BJ (cell line): ENCODE measurements around the gene ENO2. TPM values are rescaled to one million over a fixed set of nuclear protein-coding genes. Genes with fewer than 3 reads are reported as not detected.
A peak's percentile ranks its signal among the peaks of the same experiment; 100 is the strongest.
"Not testable (repeated sequence)": the region's sequence is repeated elsewhere in the genome, so short reads cannot be mapped to it uniquely, and the experiment has no call there.

Source experiments
- CTCF ChIA-PET: fragments of 350-600 bp; formaldehyde crosslinking; extraction: SDS; loops from one replicate; lab custom pipeline; 2021; ENCODE audit warnings: antibody characterized with exemption, inconsistent platforms; lab: Yijun Ruan, JAX
- POLR2A ChIA-PET: fragments of 300-600 bp; sonication (Branson Sonifier 250); formaldehyde crosslinking; extraction: SDS; loops from one replicate; lab custom pipeline; 2021; ENCODE audit warnings: antibody characterized with exemption; lab: Charles Lee
- DNase-seq: peaks from one replicate; pipeline ENCODE4 v3.0.0-alpha.2; 2011; ENCODE audit warnings: low read depth
- H3K27me3 ChIP-seq: 2 replicates; pipeline ENCODE4 v1.6.0; 2011; ENCODE audit warnings: low read length; ENCODE audit not compliant: control insufficient read depth, insufficient read depth
- H3K36me3 ChIP-seq: 2 replicates; pipeline ENCODE4 v1.5.1; 2011; ENCODE audit warnings: low read length; ENCODE audit not compliant: control insufficient read depth, insufficient read depth
- H3K4me3 ChIP-seq: 2 replicates; pipeline ENCODE4 v1.5.1; 2011; ENCODE audit warnings: low read depth, mild to moderate bottlenecking, control low read depth, low read length
- polyA plus RNA-seq: library from polyadenylated mRNA; depleted of rRNA; stranded (reverse); fragments of >200 nt; gene quantifications from 2 replicates; pipeline ENCODE4 v1.2.3, GENCODE V29; 2011
- TF ChIP-seq, protein P1 (sequence below): IDR thresholded peaks from 2 replicates; pipeline ENCODE4 v1.5.1; 2011; ENCODE audit warnings: low read depth, mild to moderate bottlenecking, control low read depth, inconsistent platforms, low read length, moderate library complexity; ENCODE audit not compliant: insufficient read depth

The ENO2 gene
- polyA plus RNA-seq, 1 experiment, result 29.7 TPM

DNA sequence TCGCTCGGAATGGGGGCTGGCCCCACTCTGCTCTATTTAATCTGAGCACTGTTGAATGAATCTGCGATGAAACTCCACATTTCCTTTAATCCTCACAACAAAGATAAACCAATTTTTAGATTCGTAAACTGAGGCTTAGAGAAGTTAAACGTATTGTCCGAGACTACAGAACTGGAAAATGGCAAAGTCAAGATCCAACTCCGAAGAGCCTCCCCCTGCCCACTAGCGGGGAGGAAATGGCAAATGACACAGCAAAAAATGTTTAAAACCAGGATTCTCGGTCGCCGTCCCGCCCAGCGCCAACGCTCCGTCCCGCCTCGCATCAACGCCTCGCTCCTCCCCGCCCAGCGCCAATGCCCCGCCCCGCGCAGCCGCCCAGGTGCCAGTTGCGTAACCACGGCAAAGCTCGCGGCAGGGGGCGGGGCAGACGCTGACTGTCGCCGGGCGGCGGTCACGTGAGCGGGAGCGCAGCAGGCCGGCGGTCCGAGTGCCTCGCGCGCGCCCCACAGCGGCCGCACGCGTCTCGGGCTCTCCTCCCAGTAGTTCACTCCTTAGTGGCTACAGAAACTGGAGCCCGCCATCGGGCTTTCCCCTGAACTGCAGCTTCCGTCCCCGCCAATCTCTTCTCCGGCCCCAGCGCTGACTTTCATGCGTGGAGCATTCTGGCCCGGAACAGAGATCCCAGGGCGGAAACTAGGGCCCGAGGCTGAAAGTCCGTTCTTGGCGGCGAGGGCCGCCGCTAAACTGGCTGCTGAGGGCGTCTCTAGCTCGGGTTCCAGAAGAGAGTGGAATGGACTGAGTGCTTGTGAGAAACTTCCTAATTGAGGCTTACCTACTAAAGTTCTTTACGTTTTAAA, 23.4 kb upstream of the ENO2 start:
- peak; percentile 74 for DNase-seq
- peaks cover 1% of the 10 kb centered on the region; the same call in 1 of the 2 replicates for H3K36me3 ChIP-seq
- peak overlapping the region; percentile 23 for H3K4me3 ChIP-seq
- ChIA-PET CTCF (interaction anchor here (0.6 to 2.4 kb wide), 31 partner anchors 9 to 561 kb away, joined by 3 to 42 read pairs (median 5); partner anchors contain the start of genes ENO2, LRRC23, RNU7-1 and SPSB2), POLR2A (interaction anchor here (0.7 to 1.4 kb wide), 5 partner anchors 18 to 190 kb away, joined by 3 to 7 read pairs (median 5); partner anchors contain the start of genes CDCA3, SPSB2 and USP5)
- TF ChIP-seq, protein P1, sequence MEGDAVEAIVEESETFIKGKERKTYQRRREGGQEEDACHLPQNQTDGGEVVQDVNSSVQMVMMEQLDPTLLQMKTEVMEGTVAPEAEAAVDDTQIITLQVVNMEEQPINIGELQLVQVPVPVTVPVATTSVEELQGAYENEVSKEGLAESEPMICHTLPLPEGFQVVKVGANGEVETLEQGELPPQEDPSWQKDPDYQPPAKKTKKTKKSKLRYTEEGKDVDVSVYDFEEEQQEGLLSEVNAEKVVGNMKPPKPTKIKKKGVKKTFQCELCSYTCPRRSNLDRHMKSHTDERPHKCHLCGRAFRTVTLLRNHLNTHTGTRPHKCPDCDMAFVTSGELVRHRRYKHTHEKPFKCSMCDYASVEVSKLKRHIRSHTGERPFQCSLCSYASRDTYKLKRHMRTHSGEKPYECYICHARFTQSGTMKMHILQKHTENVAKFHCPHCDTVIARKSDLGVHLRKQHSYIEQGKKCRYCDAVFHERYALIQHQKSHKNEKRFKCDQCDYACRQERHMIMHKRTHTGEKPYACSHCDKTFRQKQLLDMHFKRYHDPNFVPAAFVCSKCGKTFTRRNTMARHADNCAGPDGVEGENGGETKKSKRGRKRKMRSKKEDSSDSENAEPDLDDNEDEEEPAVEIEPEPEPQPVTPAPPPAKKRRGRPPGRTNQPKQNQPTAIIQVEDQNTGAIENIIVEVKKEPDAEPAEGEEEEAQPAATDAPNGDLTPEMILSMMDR, result peak; percentile 58
- H3K27me3 ChIP-seq, result no peaks in the 10 kb centered on the region

DNA sequence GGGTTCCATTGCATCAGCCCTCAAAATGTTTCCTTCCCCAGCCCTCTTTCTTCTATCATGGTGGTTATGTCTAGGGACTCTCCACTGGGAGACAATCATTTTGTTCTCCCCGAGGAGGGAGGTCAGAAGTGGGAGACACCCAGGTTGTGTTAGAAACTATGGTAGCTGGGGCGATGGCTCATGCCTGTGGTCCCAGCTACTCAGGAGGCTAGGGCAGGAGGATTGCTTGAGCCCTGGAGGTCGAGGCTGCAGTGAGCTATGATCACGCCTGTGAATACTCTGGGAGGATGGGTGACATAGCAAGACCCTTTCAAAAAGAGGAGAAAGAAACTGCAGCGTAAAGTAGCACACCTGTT, 22.8 kb upstream of the ENO2 start:
- DNase-seq, result no peak
- H3K36me3 ChIP-seq, result peaks cover 1% of the 10 kb centered on the region; the same call in 1 of the 2 replicates
- CTCF ChIA-PET, result interaction anchor here (0.6 to 2.4 kb wide), 30 partner anchors 8 to 337 kb away, joined by 3 to 42 read pairs (median 5); partner anchors contain the start of genes ENO2, LRRC23, RNU7-1 and SPSB2
- no peaks in the 10 kb centered on the region for H3K27me3 ChIP-seq
- H3K4me3 ChIP-seq, result peak overlapping the region; percentile 23
- TF ChIP-seq, protein P1, result no peak
- POLR2A ChIA-PET, result interaction anchor here (0.7 to 1.4 kb wide), 4 partner anchors 19 to 40 kb away, joined by 5 to 7 read pairs (median 6); partner anchors contain the start of genes CDCA3, SPSB2 and USP5

DNA sequence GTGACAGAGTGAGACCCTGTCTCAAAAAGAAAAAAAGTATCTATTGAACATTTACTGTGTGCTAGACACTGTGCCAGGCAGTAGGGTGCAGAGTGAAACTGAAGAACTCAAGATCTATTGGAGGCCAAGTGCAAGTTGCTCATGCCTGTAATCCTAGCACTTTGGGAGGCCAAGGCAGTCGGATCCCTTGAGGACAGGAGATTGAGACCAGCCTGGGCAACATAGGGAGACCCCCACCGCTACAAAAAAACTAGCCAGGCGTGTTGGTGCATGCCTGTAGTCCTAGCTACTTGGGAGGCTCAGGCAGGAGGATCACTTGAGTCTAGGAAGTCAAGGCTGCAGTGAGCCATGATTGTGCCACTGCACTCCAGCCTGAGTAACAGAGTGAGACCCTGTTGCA, 21.7 kb upstream of the ENO2 start:
- not testable (repeated sequence) for H3K36me3 ChIP-seq, DNase-seq, H3K27me3 ChIP-seq, H3K4me3 ChIP-seq
- CTCF ChIA-PET, result interaction anchor here (1.0 to 2.4 kb wide), 5 partner anchors 11 to 24 kb away, joined by 3 to 42 read pairs (median 14); partner anchors contain the start of genes SPSB2 and TPI1
- POLR2A ChIA-PET, result interaction anchor here (0.6 kb wide), 1 partner anchor 25 kb away, joined by 3 read pairs; no protein-coding TSS in a partner anchor

DNA sequence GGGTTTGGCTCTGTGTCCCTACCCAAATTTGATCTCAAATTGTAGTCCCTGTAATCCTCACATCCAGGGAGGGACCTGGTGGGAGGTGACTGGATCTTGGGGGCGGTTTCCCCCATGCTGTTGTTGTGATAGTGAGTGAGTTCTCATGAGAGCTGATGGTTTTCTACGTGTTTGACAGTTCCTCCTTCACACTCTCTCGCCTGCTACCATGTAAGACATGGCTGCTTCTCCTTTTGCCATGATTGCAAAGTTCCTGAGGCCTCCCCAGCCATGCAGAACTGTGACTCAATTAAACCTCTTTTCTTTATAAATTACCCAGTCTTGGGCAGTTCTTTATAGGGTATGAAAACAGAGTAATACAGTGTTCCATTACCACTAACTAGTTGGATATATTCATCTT, 20.1 kb upstream of the ENO2 start:
- DNase-seq, result no peak
- Histone ChIP-seq H3K4me3 (no peak overlapping the region), H3K27me3 (no peaks in the 10 kb centered on the region), H3K36me3 (no peaks in the 10 kb centered on the region)
- TF ChIP-seq, protein P1, result no peak
- POLR2A ChIA-PET, result no interaction called here
- CTCF ChIA-PET, result interaction anchor here (1.1 to 1.4 kb wide), 2 partner anchors 22 to 32 kb away, joined by 4 to 5 read pairs; partner anchors contain the start of gene SPSB2

DNA sequence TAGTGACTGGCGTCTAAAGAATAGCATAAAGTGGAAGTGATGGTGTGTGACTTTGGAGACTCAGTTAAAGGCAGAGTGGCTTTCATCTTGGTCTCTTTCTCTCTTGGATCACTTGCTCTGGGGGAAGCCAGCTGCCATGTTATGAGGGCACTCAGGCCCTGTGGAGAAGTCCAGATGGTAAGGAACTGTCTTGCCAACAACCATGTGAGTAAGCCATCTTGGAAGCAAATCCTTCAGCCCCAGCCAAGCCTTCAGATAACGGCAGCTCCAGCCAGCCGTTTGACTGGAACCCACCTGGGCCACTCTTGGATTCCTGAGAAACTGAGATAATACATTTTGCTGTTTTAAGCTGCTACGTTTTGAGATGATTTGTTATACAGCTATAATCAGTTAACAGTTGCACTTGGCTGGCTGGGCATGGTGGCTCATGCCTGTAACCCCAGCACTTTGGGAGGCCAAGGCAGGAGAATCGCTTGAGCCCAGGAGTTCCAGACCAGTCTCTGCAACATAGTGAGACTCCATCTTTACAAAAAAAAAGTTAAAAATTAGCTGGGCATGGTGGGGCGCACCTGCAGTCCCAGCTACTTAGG, 17.4 kb upstream of the ENO2 start:
- DNase-seq, result no peak
- Histone ChIP-seq H3K27me3 (no peaks in the 10 kb centered on the region), H3K36me3 (no peaks in the 10 kb centered on the region), H3K4me3 (no peak overlapping the region)
- TF ChIP-seq, protein P1, result no peak
- ChIA-PET CTCF (interaction anchor here (1.0 to 1.1 kb wide), 2 partner anchors 16 to 27 kb away, joined by 3 to 4 read pairs; no protein-coding TSS in a partner anchor), POLR2A (no interaction called here)
